NB4 (cell line): ENCODE results near the gene PECR.

Experiments
- DNase-seq: peaks from one replicate; pipeline ENCODE4 v3.0.0; 2010; ENCODE audit warnings: low read depth
- H3K4me3 ChIP-seq: one replicate; pipeline ENCODE4 v1.5.1; 2011; ENCODE audit warnings: mild to moderate bottlenecking, low read depth, low read length, moderate library complexity
- MYC ChIP-seq: IDR thresholded peaks from 2 replicates; pipeline ENCODE4 v1.6.1; 2011; ENCODE audit warnings: low read depth, low read length
- POLR2A ChIP-seq: IDR thresholded peaks from 2 replicates; pipeline ENCODE4 v1.6.1; 2011; ENCODE audit warnings: mild to moderate bottlenecking; ENCODE audit not compliant: insufficient read length; ENCODE audit errors: extremely low read depth
- TF ChIP-seq, protein P1 (sequence below): IDR thresholded peaks from 2 replicates; pipeline ENCODE4 v1.6.1; 2011; ENCODE audit warnings: low read depth, low read length
- TF ChIP-seq, protein P2 (sequence below): IDR thresholded peaks from one replicate; pipeline ENCODE4 v1.5.1; 2012; ENCODE audit warnings: low read depth, low read length

PECR gene

DNA sequence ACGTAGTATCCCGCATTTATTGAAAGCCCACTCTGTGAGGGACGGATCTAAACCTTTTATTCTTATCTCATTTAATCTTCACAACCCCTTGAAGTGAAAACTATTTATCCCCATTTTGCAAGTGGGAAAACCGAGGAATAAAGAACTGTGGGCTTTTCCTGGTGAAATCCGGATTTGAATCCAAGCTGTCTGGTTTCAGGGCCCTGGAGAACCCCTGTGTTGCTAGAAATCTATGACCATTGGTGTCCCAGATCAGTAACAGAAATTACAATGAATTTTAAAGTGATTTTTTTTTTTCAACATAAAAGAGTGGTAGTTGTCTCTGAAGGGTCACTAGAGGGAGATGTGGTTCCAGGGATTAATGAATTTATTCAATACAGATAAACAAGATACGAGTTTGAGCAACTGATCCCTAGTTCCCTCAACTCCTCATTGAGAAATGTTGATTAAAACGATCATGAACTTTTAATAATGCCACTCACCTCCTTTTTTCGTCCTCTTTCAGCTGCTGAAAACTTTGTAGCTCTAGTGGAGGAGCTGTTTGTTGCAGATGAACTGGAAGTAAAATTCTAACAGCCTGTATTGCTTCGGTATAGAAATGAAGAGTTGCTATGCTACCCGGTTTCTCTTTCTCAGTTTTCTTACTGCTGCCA, 28.5 kb upstream of the PECR start:
- peak overlapping the region; percentile 99 for H3K4me3 ChIP-seq
- DNase-seq: peak; percentile 62
- TF ChIP-seq MYC (no peak), POLR2A (no peak)
- TF ChIP-seq, protein P1, sequence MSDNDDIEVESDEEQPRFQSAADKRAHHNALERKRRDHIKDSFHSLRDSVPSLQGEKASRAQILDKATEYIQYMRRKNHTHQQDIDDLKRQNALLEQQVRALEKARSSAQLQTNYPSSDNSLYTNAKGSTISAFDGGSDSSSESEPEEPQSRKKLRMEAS: no peak
- TF ChIP-seq, protein P2, sequence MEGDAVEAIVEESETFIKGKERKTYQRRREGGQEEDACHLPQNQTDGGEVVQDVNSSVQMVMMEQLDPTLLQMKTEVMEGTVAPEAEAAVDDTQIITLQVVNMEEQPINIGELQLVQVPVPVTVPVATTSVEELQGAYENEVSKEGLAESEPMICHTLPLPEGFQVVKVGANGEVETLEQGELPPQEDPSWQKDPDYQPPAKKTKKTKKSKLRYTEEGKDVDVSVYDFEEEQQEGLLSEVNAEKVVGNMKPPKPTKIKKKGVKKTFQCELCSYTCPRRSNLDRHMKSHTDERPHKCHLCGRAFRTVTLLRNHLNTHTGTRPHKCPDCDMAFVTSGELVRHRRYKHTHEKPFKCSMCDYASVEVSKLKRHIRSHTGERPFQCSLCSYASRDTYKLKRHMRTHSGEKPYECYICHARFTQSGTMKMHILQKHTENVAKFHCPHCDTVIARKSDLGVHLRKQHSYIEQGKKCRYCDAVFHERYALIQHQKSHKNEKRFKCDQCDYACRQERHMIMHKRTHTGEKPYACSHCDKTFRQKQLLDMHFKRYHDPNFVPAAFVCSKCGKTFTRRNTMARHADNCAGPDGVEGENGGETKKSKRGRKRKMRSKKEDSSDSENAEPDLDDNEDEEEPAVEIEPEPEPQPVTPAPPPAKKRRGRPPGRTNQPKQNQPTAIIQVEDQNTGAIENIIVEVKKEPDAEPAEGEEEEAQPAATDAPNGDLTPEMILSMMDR: peak; percentile 15

DNA sequence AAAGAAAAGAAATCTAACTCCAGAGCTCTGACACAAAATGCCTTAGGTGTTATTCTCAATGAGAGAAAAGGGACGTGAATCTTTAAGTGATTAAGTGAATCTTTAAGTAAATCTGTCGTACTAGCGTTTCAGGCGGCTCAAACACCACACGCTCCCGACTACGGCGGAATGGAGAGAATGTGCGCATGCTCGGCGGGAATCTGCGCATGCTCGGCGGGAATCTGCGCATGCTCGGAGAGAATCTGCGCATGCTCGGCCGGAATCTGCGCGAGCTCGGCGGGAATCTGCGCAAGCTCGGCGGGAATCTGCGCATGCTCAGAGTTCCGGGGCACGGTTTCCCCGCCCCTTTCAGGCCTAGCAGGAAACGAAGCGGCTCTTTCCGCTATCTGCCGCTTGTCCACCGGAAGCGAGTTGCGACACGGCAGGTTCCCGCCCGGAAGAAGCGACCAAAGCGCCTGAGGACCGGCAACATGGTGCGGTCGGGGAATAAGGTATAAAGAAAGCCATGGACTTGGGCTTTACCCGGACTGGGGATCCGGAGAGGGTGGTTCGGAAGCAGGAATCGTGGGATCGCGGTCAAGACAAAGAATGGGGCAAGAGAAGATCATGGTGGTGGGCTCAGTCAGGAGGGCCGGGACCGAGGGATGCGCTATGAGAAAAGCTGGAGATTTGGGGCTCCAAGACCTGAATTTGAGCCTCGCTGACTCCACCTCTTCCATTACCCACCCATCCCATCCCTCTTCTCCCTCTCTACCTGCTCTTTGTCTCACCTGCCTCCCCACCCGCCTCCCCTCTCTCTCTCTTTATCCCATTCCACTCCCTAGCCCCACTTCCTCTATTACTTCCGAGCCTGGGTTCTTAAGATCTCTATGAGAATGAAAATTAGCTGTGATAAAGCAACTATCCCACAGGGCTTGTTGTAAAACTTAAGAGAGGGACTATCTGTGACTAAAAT, 27.6 kb upstream of the PECR start, which contains the start of gene XRCC5:
TSS of gene XRCC5 (plus strand) at position 382 of the 955 bp plus-strand sequence. CDS start at position 471, 89 bp downstream.
- peak; percentile 98 for DNase-seq
- TF ChIP-seq, protein P1: peak; percentile 92
- TF ChIP-seq MYC: peak; percentile 84
- TF ChIP-seq POLR2A: peak; percentile 60
- TF ChIP-seq, protein P2: no peak
- H3K4me3 ChIP-seq: peak within 1 kb of the TSS; percentile 99

DNA sequence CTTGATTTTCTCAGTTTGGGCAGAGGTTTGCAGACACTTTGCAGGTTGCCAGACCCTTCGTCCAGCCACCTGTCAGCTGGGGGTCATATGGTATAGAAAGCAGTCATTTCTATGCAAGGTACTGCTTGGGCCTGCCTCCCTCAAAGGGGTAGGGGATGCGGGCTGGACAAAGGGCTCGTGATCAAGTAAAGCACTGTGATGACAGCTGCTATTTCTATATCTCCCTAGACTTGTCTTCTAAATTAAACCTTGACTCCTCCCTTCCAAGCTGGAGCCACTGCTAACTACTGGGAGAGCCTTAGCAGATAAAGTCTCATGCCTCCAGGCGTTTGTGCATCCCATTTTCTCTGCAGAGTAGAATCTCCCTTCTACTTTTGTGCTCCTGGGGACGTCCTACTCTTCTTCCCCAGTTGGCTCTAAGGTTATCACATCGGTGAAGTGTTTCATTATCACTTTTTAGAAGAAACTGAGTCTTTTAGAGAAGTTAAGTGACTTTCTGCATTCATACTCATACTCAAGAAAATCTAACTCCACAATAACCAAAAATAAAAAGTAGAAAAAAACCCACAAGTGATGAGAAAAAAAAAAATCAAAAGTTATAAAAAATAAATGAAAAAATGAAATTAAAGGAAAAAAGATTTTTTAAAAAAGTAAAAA, 26.8 kb upstream of the PECR start:
- TF ChIP-seq, protein P2: no peak
- TF ChIP-seq MYC: no peak
- no peak for TF ChIP-seq POLR2A
- TF ChIP-seq, protein P1: no peak
- DNase-seq: peak; percentile 30
- peak overlapping the region; percentile 69 for H3K4me3 ChIP-seq

DNA sequence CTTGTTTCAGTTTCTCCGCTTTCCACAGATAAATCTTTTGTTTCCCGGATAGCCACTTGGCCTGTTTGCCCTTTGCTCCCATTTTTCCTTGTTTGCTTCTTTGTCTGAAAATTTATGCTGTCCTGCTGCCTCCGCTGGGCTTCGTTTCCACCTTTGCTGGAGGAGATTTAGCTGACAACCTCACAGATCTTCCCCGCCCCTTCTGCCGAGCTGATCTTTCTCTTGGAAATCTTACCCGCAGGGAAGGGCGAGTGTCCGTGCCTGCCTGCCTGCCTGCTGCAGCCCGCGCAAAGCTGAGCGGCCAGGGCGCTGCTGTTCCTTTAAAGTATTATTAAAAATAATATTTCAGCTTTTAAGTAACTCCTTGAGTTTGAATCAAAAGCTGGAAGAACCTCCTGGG, 26.2 kb upstream of the PECR start:
- no peak for DNase-seq
- TF ChIP-seq, protein P1: no peak
- TF ChIP-seq MYC (no peak), POLR2A (no peak)
- TF ChIP-seq, protein P2: no peak
- no peak overlapping the region for H3K4me3 ChIP-seq

DNA sequence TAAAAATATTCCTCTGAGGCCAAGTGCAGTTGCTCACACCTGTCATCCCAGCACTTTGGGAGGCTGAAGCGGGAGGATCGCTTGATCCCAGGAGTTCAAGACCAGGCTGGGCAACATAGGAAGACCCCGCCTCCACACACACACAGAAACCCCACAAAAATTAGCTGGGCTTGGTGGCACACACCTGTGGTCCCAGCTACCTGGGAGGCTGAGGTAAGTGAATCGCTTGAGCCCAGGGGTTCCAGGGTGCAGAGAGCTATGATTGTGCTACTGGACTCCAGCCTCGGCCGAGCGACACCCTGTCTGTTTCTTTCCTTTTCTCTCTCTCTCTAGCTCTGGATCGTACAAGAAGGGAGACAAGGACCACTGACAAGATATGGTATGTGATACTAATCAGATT, 25.7 kb upstream of the PECR start:
- TF ChIP-seq POLR2A: no peak
- TF ChIP-seq, protein P2: no peak
- no peak for TF ChIP-seq MYC
- TF ChIP-seq, protein P1: no peak
- DNase-seq: no peak
- no peak overlapping the region for H3K4me3 ChIP-seq
